Vagina (tissue), 2 donors: Measurements from ENCODE around the gene ADH7. TPM values are rescaled to one million over a fixed set of nuclear protein-coding genes. Genes with fewer than 3 reads are reported as not detected.

ENCODE experiments used
- DNase-seq, 2 donors: peaks; one replicate each; pipeline ENCODE4 v3.0.0-alpha.2; 2017; ENCODE audit errors: extremely low spot score in 2 of 2
- H3K27ac ChIP-seq: fragments of 200-600 bp; sonication (generic); one replicate; pipeline ENCODE4 v1.5.1; 2019
- H3K27me3 ChIP-seq: fragments of 200-600 bp; sonication (generic); one replicate; pipeline ENCODE4 v1.5.1; 2019
- H3K36me3 ChIP-seq, 2 donors: fragments of 200-600 bp; sonication (generic); one replicate each; pipeline ENCODE4 v1.5.1; 2017 to 2019
- H3K4me1 ChIP-seq: fragments of 200-600 bp; sonication (generic); one replicate; pipeline ENCODE4 v1.5.1; 2019
- H3K4me3 ChIP-seq, 2 donors: fragments of 200-600 bp; sonication (generic); 1 replicate in 1 of 2; 2 replicates in 1 of 2; pipeline ENCODE4 v1.5.1; 2016 to 2019
- H3K9me3 ChIP-seq: fragments of 200-600 bp; sonication (generic); one replicate; pipeline ENCODE4 v1.5.1; 2019
- POLR2A ChIP-seq, 2 donors: fragments of 450-650 bp; IDR thresholded peaks; one replicate each; pipeline ENCODE4 v1.6.1; 2017; ENCODE audit warnings: antibody characterized with exemption in 2 of 2, mild to moderate bottlenecking in 2 of 2, moderate library complexity in 2 of 2
- POLR2AphosphoS5 ChIP-seq, 2 donors: sonication (generic); formaldehyde crosslinking; IDR thresholded peaks; one replicate each; pipeline ENCODE4 v1.9.0; 2017; ENCODE audit warnings: antibody characterized with exemption in 2 of 2, mild to moderate bottlenecking in 2 of 2, low read depth in 1 of 2; ENCODE audit not compliant: insufficient read depth in 1 of 2
- intact Hi-C: fragments of 100-400 bp; cut with DNase I; formaldehyde crosslinking; loops from one replicate; pipeline ENCODE4 v1.15.1; 2023
- total RNA-seq: library from RNA; depleted of rRNA; stranded (reverse); fragments of >200 nt; gene quantifications from one replicate; pipeline ENCODE4 v1.2.3, GENCODE V29; 2016
- TF ChIP-seq, protein P1 (sequence below), 3 experiments: fragments of 450-650 bp in 2 of 3; fragments of 200-600 bp in 1 of 3; sonication (generic) in 1 of 3; IDR thresholded peaks; one replicate each; pipeline ENCODE4 v1.5.1; 2017 to 2019; ENCODE audit warnings: antibody characterized with exemption in 3 of 3, mild to moderate bottlenecking in 2 of 3, moderate library complexity in 2 of 3

The ADH7 gene
- 11.8 TPM for total RNA-seq

DNA sequence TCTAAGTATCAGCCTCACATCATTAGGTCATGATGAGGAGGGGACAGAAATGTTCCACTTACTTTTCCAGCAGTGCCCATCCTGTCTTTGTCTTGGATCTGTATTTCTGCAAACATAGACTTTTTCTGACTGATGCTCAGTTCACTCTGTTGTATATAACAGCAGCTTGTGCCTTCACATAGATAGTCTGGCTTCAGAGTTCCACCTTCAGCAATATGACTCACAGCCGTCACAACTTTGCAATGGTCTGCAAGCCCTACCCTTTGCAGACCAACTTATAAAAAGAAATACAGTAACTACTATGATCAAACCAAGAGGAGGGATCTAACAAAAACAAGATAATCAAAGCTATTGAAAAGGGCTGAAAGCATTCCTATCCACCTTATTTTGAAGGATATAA lies at the start of gene ADH7:
Gene ADH7 (minus strand): TSS at position 189 of the 400 bp plus-strand sequence. CDS start 109 bp downstream, at position 80.
- H3K36me3 ChIP-seq, result no peaks in the 10 kb centered on the region
- H3K27me3 ChIP-seq, result no peaks in the 10 kb centered on the region
- H3K4me3 ChIP-seq, result no peak within 1 kb of the TSS
- DNase-seq, result no peak
- peaks cover 25% of the 10 kb centered on the region for H3K4me1 ChIP-seq
- H3K27ac ChIP-seq, result no peak within 1 kb of the TSS
- intact Hi-C loops, result no loop called here
- H3K9me3 ChIP-seq, result no peaks in the 10 kb centered on the region
- TF ChIP-seq POLR2A (IDR thresholded peaks at IDR 0.05) (no peak), POLR2AphosphoS5 (IDR thresholded peaks at IDR 0.05; ENCODE audit: insufficient read depth in 1 of 2, low read depth in 1 of 2) (no peak)

GRCh38 chr4:99483636-99484035 lies 48.5 kb upstream of the ADH7 start:
- Histone ChIP-seq H3K9me3 (peaks cover 4% of the 10 kb centered on the region), H3K27ac (no peak overlapping the region), H3K36me3 (no peaks in the 10 kb centered on the region), H3K4me3 (no peak overlapping the region), H3K27me3 (no peaks in the 10 kb centered on the region), H3K4me1 (no peaks in the 10 kb centered on the region)
- DNase-seq, result no peak
- TF ChIP-seq, protein P1, sequence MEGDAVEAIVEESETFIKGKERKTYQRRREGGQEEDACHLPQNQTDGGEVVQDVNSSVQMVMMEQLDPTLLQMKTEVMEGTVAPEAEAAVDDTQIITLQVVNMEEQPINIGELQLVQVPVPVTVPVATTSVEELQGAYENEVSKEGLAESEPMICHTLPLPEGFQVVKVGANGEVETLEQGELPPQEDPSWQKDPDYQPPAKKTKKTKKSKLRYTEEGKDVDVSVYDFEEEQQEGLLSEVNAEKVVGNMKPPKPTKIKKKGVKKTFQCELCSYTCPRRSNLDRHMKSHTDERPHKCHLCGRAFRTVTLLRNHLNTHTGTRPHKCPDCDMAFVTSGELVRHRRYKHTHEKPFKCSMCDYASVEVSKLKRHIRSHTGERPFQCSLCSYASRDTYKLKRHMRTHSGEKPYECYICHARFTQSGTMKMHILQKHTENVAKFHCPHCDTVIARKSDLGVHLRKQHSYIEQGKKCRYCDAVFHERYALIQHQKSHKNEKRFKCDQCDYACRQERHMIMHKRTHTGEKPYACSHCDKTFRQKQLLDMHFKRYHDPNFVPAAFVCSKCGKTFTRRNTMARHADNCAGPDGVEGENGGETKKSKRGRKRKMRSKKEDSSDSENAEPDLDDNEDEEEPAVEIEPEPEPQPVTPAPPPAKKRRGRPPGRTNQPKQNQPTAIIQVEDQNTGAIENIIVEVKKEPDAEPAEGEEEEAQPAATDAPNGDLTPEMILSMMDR (IDR thresholded peaks at IDR 0.05), result no peak
- TF ChIP-seq POLR2A (IDR thresholded peaks at IDR 0.05) (no peak), POLR2AphosphoS5 (IDR thresholded peaks at IDR 0.05; ENCODE audit: insufficient read depth in 1 of 2, low read depth in 1 of 2) (no peak)
- intact Hi-C loops, result no loop called here

GRCh38 chr4:99473131-99473530 lies 38.0 kb upstream of the ADH7 start:
- TF ChIP-seq POLR2AphosphoS5 (IDR thresholded peaks at IDR 0.05; ENCODE audit: insufficient read depth in 1 of 2, low read depth in 1 of 2), result no peak
- TF ChIP-seq POLR2A (IDR thresholded peaks at IDR 0.05), result no peak
- TF ChIP-seq, protein P1 (IDR thresholded peaks at IDR 0.05), result no peak
- Histone ChIP-seq H3K4me1 (no peaks in the 10 kb centered on the region), H3K27ac (no peak overlapping the region), H3K36me3 (no peaks in the 10 kb centered on the region), H3K4me3 (no peak overlapping the region), H3K27me3 (no peaks in the 10 kb centered on the region), H3K9me3 (no peaks in the 10 kb centered on the region)
- intact Hi-C loops, result no loop called here
- DNase-seq, result no peak

DNA sequence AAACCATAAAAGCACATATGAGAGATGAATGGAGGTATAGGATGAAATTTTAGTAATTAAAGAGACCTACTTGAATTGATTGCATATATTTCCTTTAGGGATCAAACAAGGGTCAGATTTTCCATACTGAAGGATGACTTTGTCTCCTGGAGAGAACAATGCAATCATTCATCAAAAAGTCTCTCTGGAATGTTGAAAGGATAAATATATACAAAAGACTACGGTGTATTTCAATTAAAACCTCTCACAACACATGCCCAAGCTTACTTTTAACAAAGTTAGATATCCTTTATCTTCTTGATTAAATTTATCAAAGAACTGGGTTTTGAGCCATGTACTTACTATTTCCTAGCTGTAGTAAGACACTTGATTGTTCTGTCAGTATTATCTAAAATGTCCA lies 36.8 kb upstream of the ADH7 start:
- no peak for TF ChIP-seq POLR2AphosphoS5 (IDR thresholded peaks at IDR 0.05; ENCODE audit: insufficient read depth in 1 of 2, low read depth in 1 of 2)
- no peak for TF ChIP-seq POLR2A (IDR thresholded peaks at IDR 0.05)
- TF ChIP-seq, protein P1 (IDR thresholded peaks at IDR 0.05), result no peak
- Histone ChIP-seq H3K4me1 (no peaks in the 10 kb centered on the region), H3K27ac (no peak overlapping the region), H3K4me3 (no peak overlapping the region), H3K36me3 (no peaks in the 10 kb centered on the region), H3K27me3 (no peaks in the 10 kb centered on the region), H3K9me3 (no peaks in the 10 kb centered on the region)
- DNase-seq, result no peak
- intact Hi-C loops, result no loop called here

DNA sequence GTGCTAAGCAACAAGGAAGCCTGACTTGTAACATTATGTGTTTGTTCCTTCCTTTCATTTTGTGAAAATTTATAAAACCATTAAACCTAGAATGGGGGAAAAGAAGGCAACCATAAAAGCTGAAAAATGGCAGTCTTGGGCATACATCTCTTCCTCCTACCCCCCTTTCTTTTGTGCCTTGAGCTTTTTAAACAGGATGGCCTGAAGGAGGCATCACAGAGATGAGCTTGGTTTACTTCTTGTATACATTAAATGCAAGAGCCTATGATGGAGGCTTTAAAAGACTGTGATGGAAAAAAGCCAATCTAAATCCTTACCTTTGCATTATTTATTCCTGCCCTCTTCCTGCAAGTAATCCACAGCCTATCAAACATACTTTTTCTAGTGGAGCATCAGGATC lies 36.2 kb upstream of the ADH7 start:
- Histone ChIP-seq H3K27me3 (no peaks in the 10 kb centered on the region), H3K36me3 (no peaks in the 10 kb centered on the region), H3K27ac (no peak overlapping the region), H3K9me3 (no peaks in the 10 kb centered on the region), H3K4me3 (no peak overlapping the region), H3K4me1 (no peaks in the 10 kb centered on the region)
- TF ChIP-seq POLR2A (IDR thresholded peaks at IDR 0.05) (no peak), POLR2AphosphoS5 (IDR thresholded peaks at IDR 0.05; ENCODE audit: insufficient read depth in 1 of 2, low read depth in 1 of 2) (no peak)
- TF ChIP-seq, protein P1 (IDR thresholded peaks at IDR 0.05), result no peak
- intact Hi-C loops, result no loop called here
- no peak for DNase-seq
